ENCODE results near the gene COL16A1.

COL16A1 gene

GRCh38 chr1:31657972-31658510, 45.8 kb downstream of the COL16A1 start:
- TF ChIP-seq CTCF (IDR thresholded peaks at IDR 0.05; ENCODE audit: low read depth, low read length, poor library complexity, severe bottlenecking) (no peak), EZH2phosphoT487 (IDR thresholded peaks at IDR 0.05; ENCODE audit: borderline replicate concordance, low read length) (no peak)
- no peaks in the 10 kb centered on the region for H3K79me2 ChIP-seq (ENCODE audit: control insufficient read depth, low read length)
- H3K4me3 ChIP-seq (ENCODE audit: low read length) = no peak overlapping the region
- no peak overlapping the region for H3K27ac ChIP-seq (ENCODE audit: low read depth, low read length)
- H3K4me1 ChIP-seq (ENCODE audit: control insufficient read depth, low read length) = no peaks in the 10 kb centered on the region
- H3K9me3 ChIP-seq (ENCODE audit: control insufficient read depth, insufficient read depth, low read length) = no peaks in the 10 kb centered on the region
- no peaks in the 10 kb centered on the region for H4K20me1 ChIP-seq (ENCODE audit: control insufficient read depth, insufficient read depth, low read depth, low read length)
- no peaks in the 10 kb centered on the region for H3K9me2 ChIP-seq (replicated peaks; ENCODE audit: control insufficient read depth, low read length)
- no peaks in the 10 kb centered on the region for H3K36me3 ChIP-seq (ENCODE audit: control insufficient read depth, low read length)
- H3F3A ChIP-seq (ENCODE audit: control insufficient read depth, insufficient read depth) = no peaks in the 10 kb centered on the region
- no peak overlapping the region for H3K4me2 ChIP-seq (ENCODE audit: low read length)
- H3K27me3 ChIP-seq (ENCODE audit: control insufficient read depth, low read length) = peaks cover 6% of the 10 kb centered on the region

DNA sequence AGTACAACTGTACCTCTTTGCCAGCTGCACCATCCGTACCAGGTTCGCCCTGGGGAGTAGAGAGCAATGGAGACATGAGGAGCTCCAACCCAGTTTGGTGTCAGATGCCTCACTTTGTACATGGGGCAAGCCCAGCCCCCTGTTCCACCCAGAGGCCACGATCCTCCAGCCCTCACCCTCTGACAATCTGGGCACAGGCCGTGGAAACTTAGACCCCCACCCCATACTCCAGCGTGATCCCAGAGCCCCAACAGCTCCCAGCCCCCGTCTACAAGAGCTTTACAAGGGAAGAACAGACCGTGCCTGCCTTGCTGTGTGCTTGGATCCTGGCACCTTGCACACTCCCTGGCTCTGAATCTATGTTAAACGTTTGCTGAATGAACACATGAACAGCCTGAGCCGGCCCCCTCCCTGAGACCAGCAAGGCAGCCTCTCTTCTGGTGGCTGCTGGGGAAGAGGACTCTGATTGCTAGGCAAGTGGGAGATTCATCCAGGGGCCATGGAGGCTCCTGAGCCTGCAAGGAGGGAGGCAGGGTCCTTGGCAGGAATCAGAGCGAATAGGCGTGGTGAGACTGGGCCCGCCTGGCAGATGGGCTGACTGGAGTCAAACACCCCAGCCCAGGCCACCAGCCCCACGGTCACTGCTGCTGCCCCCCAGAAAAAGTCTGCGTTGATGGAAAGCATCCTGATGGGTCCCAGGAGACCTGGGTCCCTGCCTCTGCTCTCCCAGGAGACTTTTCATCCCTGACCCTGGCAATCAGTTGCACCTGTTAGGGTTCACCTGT, 46.6 kb downstream of the COL16A1 start:
- no peaks in the 10 kb centered on the region for H3K9me3 ChIP-seq (ENCODE audit: control insufficient read depth, insufficient read depth, low read length)
- peaks cover 9% of the 10 kb centered on the region for H3K27me3 ChIP-seq (ENCODE audit: control insufficient read depth, low read length)
- H4K20me1 ChIP-seq (ENCODE audit: control insufficient read depth, insufficient read depth, low read depth, low read length) = no peaks in the 10 kb centered on the region
- no peak overlapping the region for H3K27ac ChIP-seq (ENCODE audit: low read depth, low read length)
- H3K4me2 ChIP-seq (ENCODE audit: low read length) = no peak overlapping the region
- no peaks in the 10 kb centered on the region for H3K4me1 ChIP-seq (ENCODE audit: control insufficient read depth, low read length)
- no peaks in the 10 kb centered on the region for H3K36me3 ChIP-seq (ENCODE audit: control insufficient read depth, low read length)
- no peaks in the 10 kb centered on the region for H3K9me2 ChIP-seq (replicated peaks; ENCODE audit: control insufficient read depth, low read length)
- TF ChIP-seq CTCF (IDR thresholded peaks at IDR 0.05; ENCODE audit: low read depth, low read length, poor library complexity, severe bottlenecking) (no peak), EZH2phosphoT487 (IDR thresholded peaks at IDR 0.05; ENCODE audit: borderline replicate concordance, low read length) (no peak)
- no peaks in the 10 kb centered on the region for H3F3A ChIP-seq (ENCODE audit: control insufficient read depth, insufficient read depth)
- no peak overlapping the region for H3K4me3 ChIP-seq (ENCODE audit: low read length)
- no peaks in the 10 kb centered on the region for H3K79me2 ChIP-seq (ENCODE audit: control insufficient read depth, low read length)

- Histone ChIP-seq H3K27me3 (ENCODE audit: control insufficient read depth, low read length) (peaks cover 16% of the 10 kb centered on the region), H3F3A (ENCODE audit: control insufficient read depth, insufficient read depth) (no peaks in the 10 kb centered on the region), H3K79me2 (ENCODE audit: control insufficient read depth, low read length) (no peaks in the 10 kb centered on the region), H3K9me2 (replicated peaks; ENCODE audit: control insufficient read depth, low read length) (no peaks in the 10 kb centered on the region), H3K4me1 (ENCODE audit: control insufficient read depth, low read length) (no peaks in the 10 kb centered on the region), H3K9me3 (ENCODE audit: control insufficient read depth, insufficient read depth, low read length) (no peaks in the 10 kb centered on the region), H3K27ac (ENCODE audit: low read depth, low read length) (no peak overlapping the region), H3K36me3 (ENCODE audit: control insufficient read depth, low read length) (no peaks in the 10 kb centered on the region), H3K4me2 (ENCODE audit: low read length) (no peak overlapping the region), H4K20me1 (ENCODE audit: control insufficient read depth, insufficient read depth, low read depth, low read length) (no peaks in the 10 kb centered on the region), H3K4me3 (ENCODE audit: low read length) (no peak overlapping the region)
- TF ChIP-seq EZH2phosphoT487 (IDR thresholded peaks at IDR 0.05; ENCODE audit: borderline replicate concordance, low read length) (no peak), CTCF (IDR thresholded peaks at IDR 0.05; ENCODE audit: low read depth, low read length, poor library complexity, severe bottlenecking) (no peak)
These were observed 48.1 kb downstream of the COL16A1 start for GRCh38 chr1:31655756-31656155.

Measured in DOHH2 (cell line).